ENCODE results near the gene TK2.

The TK2 gene

GRCh38 chr16:66551788-66552285 lies 1.9 kb upstream of the TK2 start:
- no peak for DNase-seq (ENCODE audit: low read depth, low spot score)
- H3K4me3 ChIP-seq (ENCODE audit: low read length), result peak overlapping the region; percentile 93

GRCh38 chr16:66551348-66551759 lies 1.4 kb upstream of the TK2 start:
- peak; percentile 88 for DNase-seq (ENCODE audit: low read depth, low spot score)

DNA sequence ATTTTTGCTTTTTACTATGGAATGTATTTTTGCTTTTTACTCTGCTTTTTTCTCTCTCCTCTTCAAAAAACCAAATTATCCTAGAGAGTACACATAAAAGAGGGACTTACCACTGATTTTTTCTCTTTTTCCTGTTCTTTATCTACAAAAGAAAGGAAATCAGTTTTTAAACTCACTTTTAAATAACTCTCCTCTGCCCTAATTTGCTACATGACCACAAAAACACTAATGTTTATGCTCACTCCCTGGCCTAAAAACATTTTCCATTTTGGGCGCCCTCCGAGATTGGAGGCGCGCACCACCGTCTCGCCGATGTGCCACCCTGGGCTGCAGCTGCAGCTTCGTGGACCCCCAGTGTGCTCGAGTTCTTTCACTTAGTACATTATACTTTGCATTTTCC lies 1.1 kb downstream of the TK2 start:
- no peak for DNase-seq (ENCODE audit: low read depth, low spot score)
- peak overlapping the region; percentile 79 for H3K4me3 ChIP-seq (ENCODE audit: low read length)

More at GRCh38 chr16:66551348-66551759, 1.4 kb upstream of the TK2 start:
- H3K4me3 ChIP-seq (ENCODE audit: low read length), result peak overlapping the region; percentile 93

DNA sequence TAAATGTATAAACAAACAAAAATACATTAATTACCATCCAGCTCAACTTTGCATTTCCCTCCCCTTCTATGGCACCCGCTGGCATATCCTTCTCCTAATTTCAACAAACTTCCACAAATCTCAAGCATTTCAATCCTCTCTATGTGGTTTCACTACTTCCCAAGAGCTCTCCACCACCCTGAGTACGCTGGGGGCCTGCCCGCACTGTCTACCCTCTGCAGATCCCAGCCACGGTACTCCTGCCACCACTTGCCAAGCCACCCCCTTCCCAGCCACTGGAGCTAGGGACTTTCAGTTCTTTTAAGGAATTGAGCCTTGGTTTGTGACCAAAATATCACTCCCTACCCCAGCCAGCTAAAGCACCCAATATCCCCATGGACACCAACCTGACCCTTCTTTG lies 1.9 kb downstream of the TK2 start:
- no peak overlapping the region for H3K4me3 ChIP-seq (ENCODE audit: low read length)
- no peak for DNase-seq (ENCODE audit: low read depth, low spot score)

GRCh38 chr16:66547101-66547989 lies 2.6 kb downstream of the TK2 start:
- no peak for DNase-seq (ENCODE audit: low read depth, low spot score)
- H3K4me3 ChIP-seq (ENCODE audit: low read length), result no peak overlapping the region

DNA sequence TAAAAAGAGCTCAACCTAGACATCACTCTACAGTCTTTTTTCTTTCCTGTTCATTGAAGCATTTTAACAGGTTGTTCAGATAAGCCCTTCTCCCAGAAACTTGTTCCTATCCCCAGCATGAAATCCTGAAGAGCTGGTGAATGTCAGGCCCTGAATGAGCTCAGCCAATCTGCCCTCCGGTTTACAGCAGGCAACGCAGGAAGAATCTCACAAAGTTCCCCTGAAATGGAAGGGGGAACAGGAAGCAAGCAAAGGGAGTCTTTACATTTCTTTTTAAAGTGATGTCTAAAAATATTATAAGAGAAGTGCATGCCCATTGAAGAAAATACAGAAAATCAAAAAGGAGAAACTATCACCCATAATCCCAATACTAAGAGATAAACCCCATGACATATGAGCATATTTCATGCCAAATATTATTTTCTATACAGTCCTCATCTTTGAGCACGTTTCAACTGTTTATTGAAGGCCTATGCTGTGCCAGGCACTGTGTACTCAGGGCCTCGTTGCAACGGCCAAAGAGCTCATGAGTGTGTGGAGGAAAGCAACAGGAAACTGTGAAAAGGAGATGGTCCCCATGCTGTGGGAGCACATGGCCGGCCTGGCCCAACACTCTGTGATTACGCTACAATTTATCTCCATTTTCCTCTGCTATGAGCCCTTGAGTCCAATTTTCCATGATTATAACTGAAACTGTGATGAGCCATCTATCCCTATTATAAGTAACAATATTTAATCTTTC lies 5.7 kb downstream of the TK2 start:
- no peak for DNase-seq (ENCODE audit: low read depth, low spot score)
- no peak overlapping the region for H3K4me3 ChIP-seq (ENCODE audit: low read length)

DNA sequence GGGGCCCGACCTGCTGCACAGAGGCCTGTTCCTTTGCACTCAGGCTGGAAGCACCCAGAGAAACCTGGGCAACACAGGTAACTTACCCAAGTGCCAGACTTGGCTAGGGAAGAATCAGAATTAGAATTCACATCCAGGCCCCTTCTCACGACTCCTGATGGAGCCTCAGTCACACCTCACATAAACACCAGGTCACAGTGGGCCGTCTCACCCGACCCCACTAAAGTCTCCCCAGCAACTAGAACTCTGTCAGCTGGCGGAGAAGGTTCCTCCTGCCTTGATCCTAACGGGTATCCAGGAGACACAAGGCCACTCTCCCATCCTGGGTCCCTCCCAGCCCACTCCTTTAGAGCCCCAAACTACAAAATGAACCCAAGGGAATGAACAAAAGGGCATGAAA lies 6.4 kb downstream of the TK2 start:
- no peak for DNase-seq (ENCODE audit: low read depth, low spot score)
- H3K4me3 ChIP-seq (ENCODE audit: low read length), result no peak overlapping the region

DNA sequence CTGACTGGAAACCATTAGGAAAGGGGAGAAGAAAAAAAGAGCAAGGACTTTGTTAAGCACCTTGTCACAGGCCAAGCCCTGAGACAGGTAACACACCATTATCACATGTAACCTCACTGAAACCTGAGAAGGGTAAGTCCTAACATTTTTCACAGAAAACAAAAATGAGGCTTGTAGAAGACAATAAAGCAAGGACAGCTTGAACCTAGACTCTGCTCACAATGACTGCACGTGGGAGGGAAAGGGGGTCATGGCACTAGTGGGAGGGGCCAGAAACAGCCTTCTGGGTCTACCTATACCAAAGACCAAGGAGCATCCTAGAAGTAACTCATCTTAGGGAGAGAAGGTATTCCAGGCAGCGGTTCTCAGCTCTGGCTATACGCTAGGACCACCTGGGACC lies 7.5 kb downstream of the TK2 start:
- no peak for DNase-seq (ENCODE audit: low read depth, low spot score)

GRCh38 chr16:66541388-66542355 lies 8.2 kb downstream of the TK2 start:
- H3K4me3 ChIP-seq (ENCODE audit: low read length), result no peak overlapping the region
- DNase-seq (ENCODE audit: low read depth, low spot score), result no peak

More for the DNA sequence above, 7.5 kb downstream of the TK2 start:
- H3K4me3 ChIP-seq (ENCODE audit: low read length), result no peak overlapping the region

- peak; percentile 63 for DNase-seq (ENCODE audit: low read depth, low spot score)
- H3K4me3 ChIP-seq (ENCODE audit: low read length), result no peak overlapping the region
These were observed 10.1 kb downstream of the TK2 start for GRCh38 chr16:66539623-66540469.

DNA sequence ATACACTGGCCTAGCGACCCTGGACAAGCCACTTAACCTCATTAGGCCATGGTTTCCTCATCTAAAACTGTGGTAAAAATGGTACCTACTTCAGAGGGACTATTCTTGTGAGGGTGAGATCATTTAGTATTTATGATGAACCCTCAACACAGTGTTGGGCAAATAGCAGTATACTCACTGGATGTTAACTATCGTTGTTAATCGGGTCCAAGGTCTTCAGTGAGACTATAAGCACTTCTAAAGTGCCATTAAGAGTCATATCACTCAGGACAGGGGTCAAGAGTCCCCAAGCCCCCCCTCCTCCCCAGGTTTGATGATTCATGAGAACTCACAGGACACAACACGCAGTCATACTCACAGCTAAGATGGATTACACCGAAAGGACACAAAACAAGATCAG lies 11.0 kb downstream of the TK2 start:
- DNase-seq (ENCODE audit: low read depth, low spot score), result no peak
- no peak overlapping the region for H3K4me3 ChIP-seq (ENCODE audit: low read length)

DNA sequence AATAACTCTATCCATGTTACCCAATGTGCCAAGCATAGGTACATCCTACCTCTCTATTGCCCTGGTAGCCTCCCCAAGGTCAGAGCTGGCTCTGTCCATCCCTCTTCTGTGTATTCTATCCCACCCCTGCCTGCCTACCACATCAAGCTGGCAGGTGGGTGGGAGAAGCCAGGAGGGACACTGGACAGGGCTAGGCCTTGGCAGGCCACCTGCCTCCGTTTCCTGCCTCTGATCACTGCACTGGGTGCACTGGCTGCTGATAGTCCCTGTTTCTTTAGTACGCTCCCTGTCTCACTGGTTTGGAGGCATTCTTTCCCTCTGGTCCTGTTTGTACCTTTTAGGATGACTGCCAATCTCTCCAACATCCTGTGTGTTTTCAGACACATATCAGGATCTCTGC lies 12.7 kb downstream of the TK2 start:
- DNase-seq (ENCODE audit: low read depth, low spot score), result no peak
- no peak overlapping the region for H3K4me3 ChIP-seq (ENCODE audit: low read length)

DNA sequence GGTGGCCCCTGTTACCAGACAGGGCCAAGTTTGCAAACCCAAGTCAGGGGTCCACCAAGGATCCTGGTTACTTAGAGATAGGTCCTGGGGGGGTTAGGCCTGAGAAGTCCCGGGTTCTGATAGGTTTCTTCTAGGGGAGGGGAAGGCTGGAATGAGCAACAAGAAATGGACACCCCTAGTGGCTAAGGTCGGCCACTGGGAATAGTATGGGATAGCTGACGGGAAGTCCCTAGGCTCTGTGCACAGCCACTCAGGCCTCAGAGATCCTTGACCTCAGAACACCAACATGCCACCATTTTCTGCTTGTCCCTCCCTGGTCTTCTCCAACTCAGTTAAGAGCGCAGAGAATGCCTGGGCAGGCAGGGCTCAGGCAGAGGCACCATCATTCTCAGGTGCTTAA lies 13.4 kb downstream of the TK2 start:
- H3K4me3 ChIP-seq (ENCODE audit: low read length), result no peak overlapping the region
- no peak for DNase-seq (ENCODE audit: low read depth, low spot score)

- DNase-seq (ENCODE audit: low read depth, low spot score), result no peak
These were observed 15.5 kb downstream of the TK2 start for GRCh38 chr16:66534376-66534799.

DNA sequence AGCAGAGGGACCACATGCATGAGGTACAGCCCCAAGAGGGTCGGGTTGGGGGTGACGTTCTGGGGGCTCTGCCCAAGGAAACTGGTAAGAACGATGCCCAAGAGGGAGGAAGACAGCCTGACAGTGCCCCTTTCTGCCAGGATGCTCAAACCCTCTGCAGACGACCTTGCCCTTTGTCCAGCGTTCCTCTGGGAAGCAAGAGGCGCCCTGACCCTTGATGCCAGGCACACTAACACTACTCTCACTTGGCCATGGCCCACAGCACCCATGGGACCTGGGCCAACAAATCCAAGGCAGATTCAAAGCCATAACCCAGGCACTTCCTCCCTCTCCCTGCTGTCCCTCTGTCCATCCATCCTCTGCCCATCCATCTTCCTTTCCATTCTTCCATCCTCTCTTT lies 20.4 kb downstream of the TK2 start:
- no peak overlapping the region for H3K4me3 ChIP-seq (ENCODE audit: low read length)
- no peak for DNase-seq (ENCODE audit: low read depth, low spot score)

More at GRCh38 chr16:66534376-66534799, 15.5 kb downstream of the TK2 start:
- H3K4me3 ChIP-seq (ENCODE audit: low read length), result no peak overlapping the region

GRCh38 chr16:66528294-66528693 lies 21.6 kb downstream of the TK2 start:
- no peak overlapping the region for H3K4me3 ChIP-seq (ENCODE audit: low read length)
- DNase-seq (ENCODE audit: low read depth, low spot score), result no peak

GRCh38 chr16:66525396-66526180 lies 24.3 kb downstream of the TK2 start:
- no peak overlapping the region for H3K4me3 ChIP-seq (ENCODE audit: low read length)

More at GRCh38 chr16:66525396-66526180, 24.3 kb downstream of the TK2 start:
- no peak for DNase-seq (ENCODE audit: low read depth, low spot score)

Data from Jurkat, Clone E6-1 (cell line).